K562 (cell line): ENCODE measurements around the gene FHL1. TPM values are rescaled to one million over a fixed set of nuclear protein-coding genes. Genes with fewer than 3 reads are reported as not detected.

Experiments
- ATAC-seq: fragments of 200-7000 bp; cut with Tn5 transposase; 3 replicates; pipeline ENCODE4 v1.9.1; 2020; ENCODE audit warnings: moderate library complexity
- BruUV-seq: library from RNA; stranded (reverse); fragments of 400-500 nt; replicated peaks from 2 replicates; lab custom pipeline; 2021; lab: Mats Ljungman, UMichigan
- CTCF ChIA-PET: fragments of 300-600 bp; formaldehyde crosslinking; extraction: SDS; loops from one replicate; lab custom pipeline; 2021; ENCODE audit warnings: low intra/inter-chr PET ratio; lab: Yijun Ruan, JAX
- POLR2A ChIA-PET: fragments of 300-600, 350-650 bp; sonication (Branson Sonifier 250); formaldehyde crosslinking; extraction: SDS; loops from one replicate; lab custom pipeline; 2021; ENCODE audit warnings: antibody characterized with exemption, inconsistent platforms; lab: Yijun Ruan, JAX
- DNase-seq, 4 experiments: peaks; one replicate each; pipeline versions ENCODE4 v3.0.0 to v3.0.0-alpha.2; 2011 to 2018; ENCODE audit warnings: low spot score in 3 of 4, mixed read lengths in 3 of 4; ENCODE audit errors: extremely low read depth in 1 of 4
- FAIRE-seq: peaks from 2 replicates; lab custom pipeline; 2011; peaks lifted over from hg19 to GRCh38; lab: Jason Lieb, UNC
- H2AFZ ChIP-seq: 2 replicates; pipeline ENCODE4 v1.6.0; 2011; ENCODE audit warnings: low read depth, low read length, control low read depth, inconsistent platforms
- H3K27ac ChIP-seq: fragments of 200-600 bp; 3 replicates; pipeline ENCODE4 v1.8.0; 2011; ENCODE audit warnings: low read depth, mild to moderate bottlenecking, control low read depth, inconsistent platforms, low read length, moderate library complexity, mixed read lengths; ENCODE audit errors: extremely low read depth
- H3K27me3 ChIP-seq, 2 experiments: fragments of 300-600 bp in 1 of 2; 2 replicates in 1 of 2; 3 replicates in 1 of 2; pipeline versions ENCODE4 v1.6.0 to v1.8.0; 2011; ENCODE audit warnings: inconsistent platforms in 2 of 2, low read length in 2 of 2, mild to moderate bottlenecking in 1 of 2, mixed read lengths in 1 of 2, moderate library complexity in 1 of 2; ENCODE audit not compliant: control insufficient read depth in 2 of 2, insufficient read depth in 2 of 2
- H3K36me3 ChIP-seq: fragments of 300-600 bp; 3 replicates; pipeline ENCODE4 v1.8.0; 2011; ENCODE audit warnings: mild to moderate bottlenecking, low read length, inconsistent platforms; ENCODE audit not compliant: control insufficient read depth, insufficient read depth
- H3K4me1 ChIP-seq, 2 experiments: fragments of 200-600 bp in 1 of 2; replicated peaks in 1 of 2; 2 replicates in 1 of 2; 3 replicates in 1 of 2; pipeline versions ENCODE4 v1.5.1 to v1.8.0; 2011; ENCODE audit warnings: inconsistent platforms in 2 of 2, low read length in 2 of 2, mild to moderate bottlenecking in 1 of 2, mixed read lengths in 1 of 2, moderate library complexity in 1 of 2; ENCODE audit not compliant: control insufficient read depth in 2 of 2, insufficient read depth in 2 of 2
- H3K4me2 ChIP-seq: 2 replicates; pipeline ENCODE4 v1.6.1; 2011; ENCODE audit warnings: low read length, control low read depth, inconsistent platforms, mixed read lengths; ENCODE audit not compliant: insufficient read depth
- H3K4me3 ChIP-seq: fragments of 200-600 bp; sonication (generic), shearing (Covaris generic); 2 replicates; pipeline ENCODE4 v1.5.1; 2016; ENCODE audit warnings: control low read depth, inconsistent platforms
- H3K79me2 ChIP-seq: fragments of 200-600 bp; 3 replicates; pipeline ENCODE4 v1.8.0; 2011; ENCODE audit warnings: low read length, inconsistent platforms; ENCODE audit not compliant: control insufficient read depth, insufficient read depth
- H3K9ac ChIP-seq, 2 experiments: 2 replicates each; pipeline versions ENCODE4 v1.6.0 to v1.6.1; 2011; ENCODE audit warnings: low read depth in 2 of 2, low read length in 2 of 2, control low read depth in 1 of 2, inconsistent platforms in 1 of 2, mild to moderate bottlenecking in 1 of 2, mixed read lengths in 1 of 2; ENCODE audit not compliant: insufficient read depth in 1 of 2
- H3K9me1 ChIP-seq: one replicate; pipeline ENCODE4 v1.6.0; 2011; ENCODE audit warnings: inconsistent platforms, mild to moderate bottlenecking, low read length, moderate library complexity; ENCODE audit not compliant: control insufficient read depth, insufficient read depth
- H3K9me3 ChIP-seq: replicated peaks from 2 replicates; pipeline ENCODE4 v1.5.1; 2011; ENCODE audit warnings: low read depth, low read length, inconsistent platforms; ENCODE audit not compliant: control insufficient read depth, insufficient read depth
- H4K20me1 ChIP-seq: replicated peaks from 2 replicates; pipeline ENCODE4 v1.6.1; 2011; ENCODE audit warnings: low read length, inconsistent platforms, mixed read lengths; ENCODE audit not compliant: control insufficient read depth, insufficient read depth
- ARHGAP35 ChIP-seq: fragments of 450-650 bp; IDR thresholded peaks from 2 replicates; pipeline ENCODE4 v1.6.1; 2018; ENCODE audit not compliant: partially characterized antibody
- ATF7 ChIP-seq: fragments of 450-650 bp; IDR thresholded peaks from 2 replicates; pipeline ENCODE4 v1.7.1; 2014; ENCODE audit warnings: mild to moderate bottlenecking, moderate library complexity
- E2F5 ChIP-seq: sonication (generic); formaldehyde crosslinking; IDR thresholded peaks from 2 replicates; pipeline ENCODE4 v1.8.0; 2022; ENCODE audit warnings: mild to moderate bottlenecking, missing genetic modification reagents
- FOSL1 ChIP-seq: fragments of 200-800 bp; sonication (Bioruptor generic); conservative IDR thresholded peaks from 2 replicates; pipeline ENCODE4 v1.6.1; 2016; ENCODE audit warnings: missing genetic modification characterization, missing compliant biosample characterization
- NFIX ChIP-seq: fragments of 250-450 bp; sonication (Bioruptor Pico); IDR thresholded peaks from 2 replicates; pipeline ENCODE4 v1.4.0; 2020; ENCODE audit warnings: low read depth, mild to moderate bottlenecking, moderate library complexity
- TAF15 ChIP-seq: fragments of 200-400 bp; formaldehyde crosslinking; IDR thresholded peaks from 2 replicates; pipeline ENCODE4 v1.6.1; 2017; ENCODE audit warnings: mild to moderate bottlenecking, low read depth, low read length, moderate library complexity
- TCF7L2 ChIP-seq: fragments of 150-350 bp; IDR thresholded peaks from 2 replicates; pipeline ENCODE4 v1.6.1; 2016; ENCODE audit warnings: low read depth, mild to moderate bottlenecking, low read length, moderate library complexity
- ZFP30 ChIP-seq: fragments of 250-450 bp; sonication (Bioruptor Pico); IDR thresholded peaks from 2 replicates; pipeline ENCODE4 v1.8.0; 2022; ENCODE audit warnings: moderate library complexity, mild to moderate bottlenecking, inconsistent platforms, borderline replicate concordance
- WGBS: fragments of 100-300 bp; shearing (Covaris generic); methylation state at CpG from one replicate; pipeline ENCODE4 v1.1.6; 2016; ENCODE audit warnings: low coverage, mixed read lengths; ENCODE audit not compliant: insufficient coverage; ENCODE audit errors: missing lambda C conversion rate; 5-methylcytosine and 5-hydroxymethylcytosine counted together
- in situ Hi-C: fragments of 300-500 bp; cut with MboI; formaldehyde crosslinking; loops from 4 replicates; pipeline ENCODE4 v1.15.0; 2018; ENCODE audit warnings: inconsistent platforms, mixed read lengths
- intact Hi-C: fragments of 100-400 bp; cut with micrococcal nuclease; formaldehyde crosslinking; loops from 2 replicates; pipeline ENCODE4 v1.14.2; 2022
- polyA plus RNA-seq, 8 experiments: library from polyadenylated mRNA; depleted of rRNA in 4 of 8; stranded (reverse) in 5 of 8; unstranded in 3 of 8; fragments of >200 nt; fragmentation: Nextera tagmentation in 2 of 8; fragmentation: Illumina TruSeq in 1 of 8; extraction: Ambion mirVana in 2 of 8; extraction: Trizol in 1 of 8; gene quantifications; 2 replicates each; pipeline versions ENCODE4 v1.2.1 to v1.2.3, GENCODE V29; 2011 to 2014; ENCODE audit warnings: inconsistent platforms in 1 of 8, missing spikeins in 1 of 8
- total RNA-seq, 7 experiments: library from RNA; depleted of rRNA in 6 of 7; stranded (reverse); fragments of >200 nt in 6 of 7; fragmentation: Illumina TruSeq in 2 of 7; extraction: Trizol in 2 of 7; gene quantifications; 2 replicates each; pipeline versions ENCODE4 v1.2.1 to v1.2.3, GENCODE V29; 2011 to 2021; ENCODE audit warnings: low replicate concordance in 1 of 7

FHL1 gene
- total and polyA plus RNA-seq, 9 of the 15 experiments (the other 6 are each of a cell fraction or from before 2014, with no cell fraction given): 0.03 to 3.0 (median 0.13) TPM; not detected in 1

GRCh38 chrX:136171420-136171819 is 24.1 kb downstream of the FHL1 start:
- FAIRE-seq (no peak), DNase-seq (no peak)
- Histone ChIP-seq H3K4me1 (no peaks in the 10 kb centered on the region), H3K9ac (no peak overlapping the region), H3K36me3 (no peaks in the 10 kb centered on the region), H3K27me3 (peaks cover 19 to 36% of the 10 kb centered on the region in 2 experiments), H3K4me3 (no peak overlapping the region), H4K20me1 (0 out of 2 replicates have a peak, but pooled peaks cover 6% of the 10 kb centered on the region), H3K4me2 (no peak overlapping the region)
- ChIA-PET CTCF (no interaction called here), POLR2A (no interaction called here)
- no peak for TF ChIP-seq ARHGAP35
- no peak for TF ChIP-seq E2F5
- no peak for TF ChIP-seq FOSL1
- TF ChIP-seq TCF7L2: no peak
- no peak for TF ChIP-seq ATF7
- no peak for TF ChIP-seq ZFP30
- TF ChIP-seq TAF15: no peak
- no peak for TF ChIP-seq NFIX (CRISPR knock-in tag)
- TF ChIP-seq, all 486 proteins: peak for 0
- Histone ChIP-seq H3K9me3 (no peaks in the 10 kb centered on the region), H3K9me1 (no peaks in the 10 kb centered on the region), H3K27ac (no peak overlapping the region), H3K79me2 (no peaks in the 10 kb centered on the region), H2AFZ (no peak overlapping the region)
- ATAC-seq: no peak
- WGBS: 0% methylated on average over 1 of the region's 1 CpG
- intact Hi-C loops (no loop called here), in situ Hi-C loops (loop anchor here (25.0 kb wide), 1 partner anchor 134 kb away; no protein-coding TSS in a partner anchor)
- BruUV-seq: no TSS peak
